H1 (cell line): ENCODE measurements around the gene TXNRD2. TPM values are rescaled to one million over a fixed set of nuclear protein-coding genes. Genes with fewer than 3 reads are reported as not detected.

Experiments used
- CBX8 ChIP-seq: fragments of 300-800, 300-1000 bp; sonication (generic); IDR thresholded peaks from 2 replicates; pipeline ENCODE4 v1.7.1; 2016; ENCODE audit warnings: low read depth, low read length, borderline replicate concordance
- CREB1 ChIP-seq: IDR thresholded peaks from 2 replicates; pipeline ENCODE4 v1.6.1; 2012; ENCODE audit warnings: inconsistent platforms
- RFX5 ChIP-seq: IDR thresholded peaks from 2 replicates; pipeline ENCODE4 v1.6.1; 2011; ENCODE audit warnings: low read depth, low read length, improper control_type of control experiment, borderline replicate concordance
- SIRT6 ChIP-seq: IDR thresholded peaks from one replicate; pipeline ENCODE4 v1.7.1; 2012; ENCODE audit warnings: low read length, inconsistent platforms
- SP4 ChIP-seq: IDR thresholded peaks from 2 replicates; pipeline ENCODE4 v1.6.1; 2012; ENCODE audit warnings: low read length, inconsistent platforms
- polyA plus RNA-seq, 7 experiments: library from polyadenylated mRNA; depleted of rRNA in 3 of 7; stranded (reverse) in 5 of 7; unstranded in 2 of 7; fragments of >200 nt in 5 of 7; fragments of 200-250 nt in 2 of 7; gene quantifications; 1 replicate in 5 of 7; 2 replicates in 1 of 7; 4 replicates in 1 of 7; pipeline versions ENCODE4 v1.2.1 to v1.2.3, GENCODE V29; 2011 to 2013; ENCODE audit warnings: missing spikeins in 2 of 7, mixed read lengths in 2 of 7
- total RNA-seq: library from RNA; stranded (reverse); fragmentation: NEBNext Ultra II Directional; extraction: Animal tissue kit (Norgen Biotek cat#: 25700); gene quantifications from 2 replicates; pipeline ENCODE4 v1.2.1, GENCODE V29; 2021
- TF ChIP-seq, protein P1 (sequence below): IDR thresholded peaks from 2 replicates; pipeline ENCODE4 v1.6.1; 2012; ENCODE audit warnings: inconsistent platforms
- TF ChIP-seq, protein P2 (sequence below): IDR thresholded peaks from 2 replicates; pipeline ENCODE4 v1.6.1; 2012; ENCODE audit warnings: inconsistent platforms
- TF ChIP-seq, protein P3 (sequence below): IDR thresholded peaks from 2 replicates; pipeline ENCODE4 v1.6.1; 2011; ENCODE audit warnings: low read length, improper control_type of control experiment

Gene TXNRD2
- total and polyA plus RNA-seq, 2 of the 8 experiments (the other 6 are each of a cell fraction or from before 2014, with no cell fraction given): 14.8 to 21.9 TPM

DNA sequence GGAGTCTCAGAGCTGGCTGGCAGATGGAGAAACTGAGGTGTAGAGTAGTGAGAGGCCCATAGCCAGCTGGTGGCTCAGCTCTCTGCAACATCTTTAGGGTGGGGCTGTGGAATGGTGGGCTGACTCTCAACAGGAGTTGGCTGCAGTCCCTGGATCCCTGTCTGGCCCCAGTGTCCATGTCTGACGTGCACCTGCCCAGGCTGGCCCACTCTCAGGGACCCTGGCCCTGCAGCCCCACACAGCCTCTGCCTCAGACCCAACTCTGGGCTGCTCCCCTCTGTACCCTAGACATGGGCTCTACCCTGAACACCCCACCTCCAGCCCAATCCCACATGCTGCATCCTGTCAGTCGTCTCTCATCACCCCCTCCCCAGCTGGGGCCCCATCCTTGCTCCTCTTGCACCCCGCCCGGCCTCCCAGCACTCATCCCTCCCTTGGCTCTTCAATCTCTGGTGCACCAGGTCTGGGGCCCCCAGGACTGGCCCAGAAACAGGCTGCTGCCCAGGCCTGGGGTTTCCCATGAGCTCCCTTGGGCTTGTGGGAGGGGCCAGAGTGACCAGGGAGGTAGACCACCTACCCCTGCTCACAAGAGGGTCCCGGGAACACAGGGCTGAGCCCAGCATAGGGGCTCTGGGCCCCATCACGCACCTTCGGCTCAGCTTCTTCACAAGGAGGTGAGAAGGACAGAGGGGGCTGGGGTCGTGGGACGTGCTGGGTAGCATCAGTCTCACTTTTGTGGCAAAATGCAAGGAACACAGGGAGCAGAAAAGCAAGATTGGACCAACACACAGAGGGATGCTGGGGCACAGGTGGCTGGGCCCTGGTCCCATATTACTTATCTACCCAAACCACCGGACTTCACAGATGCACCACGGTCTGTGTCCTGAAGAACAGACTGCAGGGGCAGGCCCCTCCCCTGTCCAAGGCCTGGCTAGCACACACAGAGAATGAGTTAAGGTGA, 43.5 kb upstream of the TXNRD2 start (continued):
- TF ChIP-seq, protein P1, sequence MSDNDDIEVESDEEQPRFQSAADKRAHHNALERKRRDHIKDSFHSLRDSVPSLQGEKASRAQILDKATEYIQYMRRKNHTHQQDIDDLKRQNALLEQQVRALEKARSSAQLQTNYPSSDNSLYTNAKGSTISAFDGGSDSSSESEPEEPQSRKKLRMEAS: no peak
- no peak for TF ChIP-seq SP4
- TF ChIP-seq, protein P2, sequence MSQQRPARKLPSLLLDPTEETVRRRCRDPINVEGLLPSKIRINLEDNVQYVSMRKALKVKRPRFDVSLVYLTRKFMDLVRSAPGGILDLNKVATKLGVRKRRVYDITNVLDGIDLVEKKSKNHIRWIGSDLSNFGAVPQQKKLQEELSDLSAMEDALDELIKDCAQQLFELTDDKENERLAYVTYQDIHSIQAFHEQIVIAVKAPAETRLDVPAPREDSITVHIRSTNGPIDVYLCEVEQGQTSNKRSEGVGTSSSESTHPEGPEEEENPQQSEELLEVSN: no peak
- TF ChIP-seq RFX5: no peak
- TF ChIP-seq CREB1: no peak
- TF ChIP-seq CBX8: no peak
- no peak for TF ChIP-seq SIRT6
- TF ChIP-seq, protein P3, sequence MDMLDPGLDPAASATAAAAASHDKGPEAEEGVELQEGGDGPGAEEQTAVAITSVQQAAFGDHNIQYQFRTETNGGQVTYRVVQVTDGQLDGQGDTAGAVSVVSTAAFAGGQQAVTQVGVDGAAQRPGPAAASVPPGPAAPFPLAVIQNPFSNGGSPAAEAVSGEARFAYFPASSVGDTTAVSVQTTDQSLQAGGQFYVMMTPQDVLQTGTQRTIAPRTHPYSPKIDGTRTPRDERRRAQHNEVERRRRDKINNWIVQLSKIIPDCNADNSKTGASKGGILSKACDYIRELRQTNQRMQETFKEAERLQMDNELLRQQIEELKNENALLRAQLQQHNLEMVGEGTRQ: no peak
